ENCODE results near the gene INAFM2.

- peak in 2 of 3 donors; percentile 6 to 23 for TF ChIP-seq POLR2AphosphoS5 (IDR thresholded peaks at IDR 0.05)
- TF ChIP-seq CTCF (IDR thresholded peaks at IDR 0.05 in 8 of 11, conservative IDR thresholded peaks at IDR 0.05 in 3 of 11) = no peak
Observed at GRCh38 chr15:40306371-40306770, 17.1 kb upstream of the INAFM2 start.
